Testis (tissue), 2 donors: ENCODE results near the gene PCCA.
"Not testable (repeated sequence)": the region's sequence is repeated elsewhere in the genome, so short reads cannot be mapped to it uniquely, and the experiment has no call there.

Experiments
- POLR2A ChIP-seq: fragments of 450-650 bp; IDR thresholded peaks from one replicate; pipeline ENCODE4 v1.6.1; 2017; ENCODE audit warnings: antibody characterized with exemption, mild to moderate bottlenecking, moderate library complexity
- TF ChIP-seq, protein P1 (sequence below), 3 experiments: fragments of 450-650 bp in 2 of 3; fragments of 200-600 bp in 1 of 3; sonication (generic) in 1 of 3; IDR thresholded peaks; one replicate each; pipeline ENCODE4 v1.5.1; 2016 to 2019; ENCODE audit warnings: antibody characterized with exemption in 3 of 3, mild to moderate bottlenecking in 2 of 3, moderate library complexity in 1 of 3

DNA sequence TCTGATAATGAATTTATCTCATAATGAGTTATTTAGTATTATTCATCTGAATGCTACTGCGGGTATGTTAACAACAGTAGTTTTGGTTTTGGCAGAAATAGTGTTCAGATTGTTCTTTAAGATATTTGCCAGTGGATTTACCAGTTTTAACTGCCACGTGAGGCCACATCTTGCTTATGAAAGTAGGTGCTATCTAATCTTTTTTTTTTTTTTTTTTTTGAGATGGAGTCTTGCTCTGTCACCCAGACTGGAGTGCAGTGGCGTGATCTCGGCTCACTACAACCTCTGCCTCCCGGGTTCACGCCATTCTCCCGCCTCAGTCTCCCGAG is 10.2 kb downstream of the PCCA start:
- TF ChIP-seq, protein P1, sequence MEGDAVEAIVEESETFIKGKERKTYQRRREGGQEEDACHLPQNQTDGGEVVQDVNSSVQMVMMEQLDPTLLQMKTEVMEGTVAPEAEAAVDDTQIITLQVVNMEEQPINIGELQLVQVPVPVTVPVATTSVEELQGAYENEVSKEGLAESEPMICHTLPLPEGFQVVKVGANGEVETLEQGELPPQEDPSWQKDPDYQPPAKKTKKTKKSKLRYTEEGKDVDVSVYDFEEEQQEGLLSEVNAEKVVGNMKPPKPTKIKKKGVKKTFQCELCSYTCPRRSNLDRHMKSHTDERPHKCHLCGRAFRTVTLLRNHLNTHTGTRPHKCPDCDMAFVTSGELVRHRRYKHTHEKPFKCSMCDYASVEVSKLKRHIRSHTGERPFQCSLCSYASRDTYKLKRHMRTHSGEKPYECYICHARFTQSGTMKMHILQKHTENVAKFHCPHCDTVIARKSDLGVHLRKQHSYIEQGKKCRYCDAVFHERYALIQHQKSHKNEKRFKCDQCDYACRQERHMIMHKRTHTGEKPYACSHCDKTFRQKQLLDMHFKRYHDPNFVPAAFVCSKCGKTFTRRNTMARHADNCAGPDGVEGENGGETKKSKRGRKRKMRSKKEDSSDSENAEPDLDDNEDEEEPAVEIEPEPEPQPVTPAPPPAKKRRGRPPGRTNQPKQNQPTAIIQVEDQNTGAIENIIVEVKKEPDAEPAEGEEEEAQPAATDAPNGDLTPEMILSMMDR (IDR thresholded peaks at IDR 0.05), result not testable (repeated sequence)
- not testable (repeated sequence) for TF ChIP-seq POLR2A
